ENCODE results near the gene CASKIN2.

CASKIN2 gene

DNA sequence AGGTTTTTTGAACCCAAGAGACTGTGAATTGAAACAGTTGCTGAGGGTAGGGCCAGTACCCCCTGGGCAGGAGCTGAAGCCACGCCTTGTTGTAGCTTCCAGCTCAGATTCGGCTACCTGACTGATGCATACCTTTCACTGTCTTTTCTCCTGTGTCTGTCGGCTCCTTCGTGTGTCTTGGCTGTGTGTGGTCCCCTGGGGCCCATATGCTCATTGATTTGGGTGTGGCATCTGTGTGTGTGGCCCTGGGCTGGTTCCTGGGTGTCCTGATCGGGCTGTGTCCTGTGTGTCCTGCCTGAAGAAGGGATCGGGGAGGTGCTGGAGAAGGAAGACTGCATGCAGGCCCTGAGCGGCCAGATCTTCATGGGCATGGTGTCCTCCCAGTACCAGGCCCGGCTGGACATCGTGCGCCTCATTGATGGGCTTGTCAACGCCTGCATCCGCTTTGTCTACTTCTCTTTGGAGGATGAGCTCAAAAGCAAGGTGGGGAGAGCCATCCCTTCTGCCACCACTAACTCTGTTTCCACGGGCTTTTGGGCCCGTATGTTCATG is 20.9 kb downstream of the CASKIN2 start:
- H3K79me2 ChIP-seq (ENCODE audit: control insufficient read depth, low read length), result no peaks in the 10 kb centered on the region
- no peaks in the 10 kb centered on the region for H3K9me3 ChIP-seq (ENCODE audit: control insufficient read depth, insufficient read depth, low read length)
- H3K4me1 ChIP-seq (ENCODE audit: control insufficient read depth, low read length), result peaks cover 10% of the 10 kb centered on the region
- H3K9me2 ChIP-seq (replicated peaks; ENCODE audit: control insufficient read depth, low read length), result no peaks in the 10 kb centered on the region
- H3K27me3 ChIP-seq (ENCODE audit: control insufficient read depth, low read length), result no peaks in the 10 kb centered on the region
- no peak overlapping the region for H3K27ac ChIP-seq (ENCODE audit: low read depth, low read length)
- H3K4me3 ChIP-seq (ENCODE audit: low read length), result no peak overlapping the region
- no peak overlapping the region for H3K4me2 ChIP-seq (ENCODE audit: low read length)
- H4K20me1 ChIP-seq (ENCODE audit: control insufficient read depth, insufficient read depth, low read depth, low read length), result no peaks in the 10 kb centered on the region
- TF ChIP-seq, protein P1, sequence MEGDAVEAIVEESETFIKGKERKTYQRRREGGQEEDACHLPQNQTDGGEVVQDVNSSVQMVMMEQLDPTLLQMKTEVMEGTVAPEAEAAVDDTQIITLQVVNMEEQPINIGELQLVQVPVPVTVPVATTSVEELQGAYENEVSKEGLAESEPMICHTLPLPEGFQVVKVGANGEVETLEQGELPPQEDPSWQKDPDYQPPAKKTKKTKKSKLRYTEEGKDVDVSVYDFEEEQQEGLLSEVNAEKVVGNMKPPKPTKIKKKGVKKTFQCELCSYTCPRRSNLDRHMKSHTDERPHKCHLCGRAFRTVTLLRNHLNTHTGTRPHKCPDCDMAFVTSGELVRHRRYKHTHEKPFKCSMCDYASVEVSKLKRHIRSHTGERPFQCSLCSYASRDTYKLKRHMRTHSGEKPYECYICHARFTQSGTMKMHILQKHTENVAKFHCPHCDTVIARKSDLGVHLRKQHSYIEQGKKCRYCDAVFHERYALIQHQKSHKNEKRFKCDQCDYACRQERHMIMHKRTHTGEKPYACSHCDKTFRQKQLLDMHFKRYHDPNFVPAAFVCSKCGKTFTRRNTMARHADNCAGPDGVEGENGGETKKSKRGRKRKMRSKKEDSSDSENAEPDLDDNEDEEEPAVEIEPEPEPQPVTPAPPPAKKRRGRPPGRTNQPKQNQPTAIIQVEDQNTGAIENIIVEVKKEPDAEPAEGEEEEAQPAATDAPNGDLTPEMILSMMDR (IDR thresholded peaks at IDR 0.05; ENCODE audit: low read depth, low read length, poor library complexity, severe bottlenecking), result no peak
- no peak for TF ChIP-seq EZH2phosphoT487 (IDR thresholded peaks at IDR 0.05; ENCODE audit: borderline replicate concordance, low read length)
- H3K36me3 ChIP-seq (ENCODE audit: control insufficient read depth, low read length), result peaks cover 8% of the 10 kb centered on the region; the same call in 1 of the 2 replicates
- H3F3A ChIP-seq (ENCODE audit: control insufficient read depth, insufficient read depth), result no peaks in the 10 kb centered on the region

DNA sequence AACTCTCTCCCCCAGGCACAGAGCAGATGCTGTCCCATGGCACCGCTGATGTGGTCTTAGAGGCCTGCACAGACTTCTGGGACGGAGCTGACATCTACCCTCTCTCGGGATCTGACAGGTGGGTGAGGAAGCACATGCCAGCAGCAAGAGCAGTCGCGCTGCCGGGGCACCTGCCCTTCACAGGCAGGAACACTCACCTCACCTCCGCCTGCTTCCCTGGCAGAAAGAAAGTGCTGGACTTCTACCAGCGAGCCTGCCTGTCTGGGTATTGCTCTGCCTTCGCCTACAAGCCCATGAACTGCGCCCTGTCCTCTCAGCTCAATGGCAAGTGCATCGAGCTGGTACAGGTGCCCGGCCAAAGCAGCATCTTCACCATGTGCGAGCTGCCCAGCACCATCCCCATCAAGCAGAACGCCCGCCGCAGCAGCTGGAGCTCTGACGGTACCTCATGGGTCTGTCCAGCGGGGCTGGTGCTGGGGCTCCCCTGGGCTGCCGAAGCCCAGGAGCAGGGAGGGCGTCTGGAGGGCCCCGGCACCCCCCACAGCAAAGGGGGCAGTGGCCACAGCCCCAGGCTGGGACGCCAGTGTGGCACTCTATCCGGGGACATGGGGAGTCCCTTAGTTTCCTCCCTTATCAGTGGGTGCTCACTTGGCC is 21.7 kb downstream of the CASKIN2 start:
- H3K4me1 ChIP-seq (ENCODE audit: control insufficient read depth, low read length), result peaks cover 10% of the 10 kb centered on the region
- no peaks in the 10 kb centered on the region for H3K27me3 ChIP-seq (ENCODE audit: control insufficient read depth, low read length)
- no peak overlapping the region for H3K27ac ChIP-seq (ENCODE audit: low read depth, low read length)
- H3K9me2 ChIP-seq (replicated peaks; ENCODE audit: control insufficient read depth, low read length), result no peaks in the 10 kb centered on the region
- no peaks in the 10 kb centered on the region for H3F3A ChIP-seq (ENCODE audit: control insufficient read depth, insufficient read depth)
- no peak for TF ChIP-seq EZH2phosphoT487 (IDR thresholded peaks at IDR 0.05; ENCODE audit: borderline replicate concordance, low read length)
- TF ChIP-seq, protein P1 (IDR thresholded peaks at IDR 0.05; ENCODE audit: low read depth, low read length, poor library complexity, severe bottlenecking), result no peak
- no peak overlapping the region for H3K4me3 ChIP-seq (ENCODE audit: low read length)
- H4K20me1 ChIP-seq (ENCODE audit: control insufficient read depth, insufficient read depth, low read depth, low read length), result no peaks in the 10 kb centered on the region
- H3K79me2 ChIP-seq (ENCODE audit: control insufficient read depth, low read length), result no peaks in the 10 kb centered on the region
- H3K4me2 ChIP-seq (ENCODE audit: low read length), result no peak overlapping the region
- peaks cover 8% of the 10 kb centered on the region for H3K36me3 ChIP-seq (ENCODE audit: control insufficient read depth, low read length)
- H3K9me3 ChIP-seq (ENCODE audit: control insufficient read depth, insufficient read depth, low read length), result no peaks in the 10 kb centered on the region

DNA sequence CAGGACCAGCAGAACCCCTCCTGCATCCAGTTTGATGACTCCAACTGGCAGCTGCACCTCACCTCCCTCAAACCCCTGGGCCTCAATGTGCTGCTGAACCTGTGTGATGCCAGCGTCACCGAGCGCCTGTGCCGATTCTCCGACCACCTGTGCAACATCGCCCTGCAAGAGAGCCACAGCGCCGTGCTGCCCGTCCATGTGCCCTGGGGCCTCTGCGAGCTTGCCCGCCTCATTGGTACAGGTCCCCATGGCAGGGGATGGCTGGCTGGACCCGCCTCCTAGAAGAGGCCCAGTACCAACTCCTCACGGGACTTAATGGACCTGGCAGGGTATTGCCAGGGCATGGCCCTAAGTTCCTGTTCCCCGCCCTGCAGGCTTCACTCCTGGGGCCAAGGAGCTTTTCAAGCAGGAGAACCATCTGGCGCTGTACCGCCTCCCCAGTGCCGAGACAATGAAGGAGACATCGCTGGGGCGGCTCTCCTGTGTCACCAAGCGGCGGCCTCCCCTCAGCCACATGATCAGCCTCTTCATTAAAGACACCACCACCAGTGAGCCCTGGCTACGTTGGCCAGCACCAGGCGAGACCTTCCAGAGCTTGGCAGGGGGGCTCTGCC is 22.7 kb downstream of the CASKIN2 start:
- Histone ChIP-seq H3K9me3 (ENCODE audit: control insufficient read depth, insufficient read depth, low read length) (no peaks in the 10 kb centered on the region), H3K27me3 (ENCODE audit: control insufficient read depth, low read length) (no peaks in the 10 kb centered on the region), H3F3A (ENCODE audit: control insufficient read depth, insufficient read depth) (no peaks in the 10 kb centered on the region), H3K9me2 (replicated peaks; ENCODE audit: control insufficient read depth, low read length) (no peaks in the 10 kb centered on the region), H3K36me3 (ENCODE audit: control insufficient read depth, low read length) (peaks cover 8% of the 10 kb centered on the region), H3K27ac (ENCODE audit: low read depth, low read length) (no peak overlapping the region), H3K4me2 (ENCODE audit: low read length) (no peak overlapping the region), H4K20me1 (ENCODE audit: control insufficient read depth, insufficient read depth, low read depth, low read length) (no peaks in the 10 kb centered on the region), H3K4me3 (ENCODE audit: low read length) (no peak overlapping the region), H3K79me2 (ENCODE audit: control insufficient read depth, low read length) (no peaks in the 10 kb centered on the region), H3K4me1 (ENCODE audit: control insufficient read depth, low read length) (peaks cover 17% of the 10 kb centered on the region)
- no peak for TF ChIP-seq EZH2phosphoT487 (IDR thresholded peaks at IDR 0.05; ENCODE audit: borderline replicate concordance, low read length)
- TF ChIP-seq, protein P1 (IDR thresholded peaks at IDR 0.05; ENCODE audit: low read depth, low read length, poor library complexity, severe bottlenecking), result no peak
